Dedifferentiated amniotic fluid mesenchymal stem cell (primary cell): Measurements from ENCODE around the gene ME3.
"Not testable (repeated sequence)": the region's sequence is repeated elsewhere in the genome, so short reads cannot be mapped to it uniquely, and the experiment has no call there.

Experiments
- DNase-seq: peaks from one replicate; pipeline ENCODE4 v3.0.0-alpha.2; 2016; ENCODE audit errors: extremely low spot score

Gene ME3

DNA sequence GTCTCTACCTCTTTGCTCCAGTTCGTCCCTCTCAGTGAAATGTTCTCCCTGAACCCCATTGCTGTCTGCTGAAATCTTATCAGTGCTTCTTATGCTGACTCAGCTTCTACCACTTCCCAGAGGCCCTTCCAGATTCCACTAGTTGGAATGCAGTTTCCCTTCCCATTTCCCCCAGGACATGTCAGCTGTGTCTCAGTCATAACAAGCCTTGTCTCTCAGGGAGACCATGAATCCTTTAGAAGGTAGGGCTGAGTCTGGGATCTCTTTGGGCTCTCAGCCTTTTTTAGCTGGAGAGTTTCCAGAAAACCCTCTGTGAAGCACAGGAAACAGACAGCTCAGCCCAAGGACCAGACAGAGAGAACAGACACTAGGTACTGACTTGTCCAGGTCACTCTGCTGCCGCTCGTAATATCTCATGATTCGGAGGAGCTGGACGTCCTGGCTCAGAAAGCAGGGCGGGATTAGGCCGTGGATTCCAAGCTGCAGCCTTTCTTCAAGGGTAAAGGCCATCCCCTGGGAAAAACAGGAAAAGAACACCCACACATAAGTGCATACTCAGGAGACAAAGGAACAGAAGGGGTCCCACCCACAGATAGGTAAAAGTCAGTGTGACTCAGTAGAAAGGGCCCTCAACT is 113.0 kb downstream of the ME3 start:
- DNase-seq, result peak; percentile 30

GRCh38 chr11:86558841-86559240 is 113.6 kb downstream of the ME3 start:
- no peak for DNase-seq

GRCh38 chr11:86558207-86558606 is 114.2 kb downstream of the ME3 start:
- peak; percentile 17 for DNase-seq

GRCh38 chr11:86555866-86556265 is 116.5 kb downstream of the ME3 start:
- no peak for DNase-seq

DNA sequence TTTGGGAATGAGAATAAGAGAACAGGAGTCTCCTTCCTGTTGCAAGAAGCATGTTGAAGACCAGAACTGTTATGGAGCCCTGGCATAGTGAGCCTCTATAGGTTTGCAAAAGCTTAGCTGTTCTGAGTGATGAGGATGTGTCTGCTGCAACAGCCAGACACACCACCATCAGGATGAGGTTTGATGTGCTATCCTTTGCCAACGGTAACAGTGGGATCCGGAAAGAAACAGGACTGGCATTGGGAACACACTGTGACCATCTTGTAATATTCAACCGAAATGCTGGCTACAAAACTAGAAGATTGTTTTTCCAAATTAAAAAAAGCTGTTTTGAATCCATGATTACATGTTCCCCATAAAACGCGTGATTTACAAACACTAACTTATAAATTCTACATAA is 117.0 kb downstream of the ME3 start:
- no peak for DNase-seq

DNA sequence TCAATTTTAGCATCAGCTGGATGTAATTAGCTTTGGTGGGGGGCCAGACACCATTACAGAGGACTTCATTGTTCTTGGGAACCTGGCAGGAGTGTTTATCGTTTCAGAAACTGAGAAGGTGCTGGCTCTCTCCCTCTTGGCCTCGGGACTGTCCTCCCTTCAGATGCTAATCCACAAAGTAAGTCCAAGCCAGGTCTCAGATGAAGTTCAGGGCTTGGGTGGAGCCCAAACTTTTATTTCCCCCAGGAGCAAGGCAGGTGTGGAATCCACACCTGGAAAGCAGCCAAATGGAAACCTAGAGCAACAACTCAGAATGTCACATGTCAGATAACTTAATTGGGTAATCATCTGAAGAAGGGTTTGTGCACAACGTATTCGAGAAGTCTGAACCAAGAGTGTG is 119.2 kb downstream of the ME3 start:
- DNase-seq, result no peak

GRCh38 chr11:86551288-86552092 is 120.9 kb downstream of the ME3 start:
- peak; percentile 74 for DNase-seq

- no peak for DNase-seq
These were observed 121.7 kb downstream of the ME3 start for GRCh38 chr11:86550757-86551156.

GRCh38 chr11:86548271-86548917 is 124.0 kb downstream of the ME3 start:
- DNase-seq, result peak; percentile 49

DNA sequence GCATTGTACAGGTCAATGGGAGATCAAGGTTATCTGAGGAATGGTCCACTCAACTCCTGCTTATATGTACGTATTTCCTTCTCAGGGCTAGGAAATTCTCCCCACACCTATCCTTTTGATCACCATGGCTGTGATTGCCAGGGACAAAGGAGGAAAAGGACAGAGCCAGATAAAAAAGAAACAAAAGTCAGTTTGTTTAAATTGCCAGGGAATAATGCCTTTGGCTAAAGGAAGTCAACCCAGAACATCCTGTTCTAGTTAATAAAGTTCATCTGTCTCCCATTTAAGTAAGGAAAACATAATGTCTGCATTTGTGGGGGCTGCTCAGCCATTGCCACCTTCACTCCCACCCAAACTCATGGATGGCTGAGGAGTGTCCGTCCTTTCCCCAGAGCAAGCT is 124.7 kb downstream of the ME3 start:
- no peak for DNase-seq

GRCh38 chr11:86541299-86541698 is 131.1 kb downstream of the ME3 start:
- not testable (repeated sequence) for DNase-seq

GRCh38 chr11:86538223-86538548 is 134.2 kb downstream of the ME3 start:
- no peak for DNase-seq

GRCh38 chr11:86537541-86538222 is 134.7 kb downstream of the ME3 start:
- no peak for DNase-seq

GRCh38 chr11:86535773-86536172 is 136.6 kb downstream of the ME3 start:
- DNase-seq, result no peak

DNA sequence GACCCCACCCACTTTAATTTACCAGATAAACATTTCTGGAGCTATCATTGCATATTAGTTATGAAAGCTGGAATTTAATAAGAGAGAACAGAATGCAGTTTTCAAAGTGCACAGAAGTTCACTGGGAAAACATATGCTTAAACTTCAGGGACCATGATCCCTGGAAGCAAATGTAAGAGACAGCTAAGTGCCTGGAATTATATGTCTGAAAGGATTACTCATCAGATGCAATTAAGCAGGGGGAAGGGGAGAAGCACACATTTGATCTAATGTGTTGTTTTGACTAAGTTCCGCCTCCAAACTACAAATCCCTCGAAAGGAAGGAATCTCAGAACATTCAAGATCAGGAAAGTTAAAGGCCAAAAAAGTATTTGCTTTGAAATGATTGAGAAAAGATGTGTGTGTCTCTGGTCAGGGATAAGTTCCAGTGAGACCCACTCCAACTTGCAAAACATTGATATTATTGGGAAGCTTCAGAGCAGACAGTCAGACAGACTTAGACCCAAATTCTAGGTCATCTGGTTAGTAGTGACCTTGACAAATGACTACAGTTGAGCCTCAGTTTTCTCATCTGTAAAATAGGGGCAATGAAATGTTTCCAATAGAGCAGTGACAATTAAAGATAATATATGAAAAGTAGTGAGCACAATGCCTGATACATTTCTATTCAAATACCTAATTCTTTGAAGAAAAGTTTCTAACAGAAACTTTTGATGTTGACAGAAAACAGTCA is 147.6 kb downstream of the ME3 start:
- DNase-seq, result no peak

DNA sequence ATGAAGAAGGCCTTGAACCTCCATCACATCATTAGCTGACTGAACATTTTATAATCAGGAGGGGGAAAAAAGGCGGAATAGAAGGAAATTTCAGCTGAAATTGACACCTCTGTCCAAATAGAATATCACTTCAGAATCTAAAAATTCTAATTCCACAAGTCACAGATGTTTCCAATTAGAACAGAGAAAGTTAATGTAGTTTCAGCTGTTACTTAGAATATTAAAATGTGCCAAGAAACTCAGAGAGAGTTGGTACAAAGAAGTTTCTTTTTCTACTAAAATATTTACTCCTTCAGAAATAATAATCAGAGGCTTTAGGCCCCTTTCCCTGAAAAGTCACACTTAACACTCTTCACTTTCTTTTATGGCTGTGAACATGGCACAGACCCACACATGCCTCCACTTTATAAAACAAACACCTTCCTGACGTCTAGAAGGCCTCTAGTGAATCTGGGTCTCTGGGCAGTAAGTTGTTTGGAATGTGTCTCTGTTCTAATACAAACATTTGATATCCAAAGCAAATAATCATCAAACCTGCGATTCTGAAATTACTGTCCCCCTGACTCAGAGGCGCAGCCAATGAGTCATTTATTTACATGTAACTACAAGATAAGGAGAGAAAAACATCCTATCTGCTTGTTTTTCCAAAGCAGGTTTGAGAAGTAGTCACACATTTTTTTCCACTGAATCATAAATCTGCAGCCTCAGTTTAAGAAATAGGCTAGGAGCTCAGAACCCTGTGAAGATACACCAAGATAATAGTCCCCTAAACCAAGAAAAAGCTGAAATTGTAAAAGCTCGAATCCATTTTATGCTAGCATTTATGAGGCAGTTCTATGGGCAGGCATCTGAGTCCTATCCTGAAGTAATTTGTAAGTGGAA is 148.4 kb downstream of the ME3 start:
- DNase-seq, result peak; percentile 61

- DNase-seq, result not testable (repeated sequence)
These were observed 149.9 kb downstream of the ME3 start for GRCh38 chr11:86522512-86522911.

- DNase-seq, result peak; percentile 86
These were observed 153.1 kb downstream of the ME3 start for GRCh38 chr11:86519064-86519911.

DNA sequence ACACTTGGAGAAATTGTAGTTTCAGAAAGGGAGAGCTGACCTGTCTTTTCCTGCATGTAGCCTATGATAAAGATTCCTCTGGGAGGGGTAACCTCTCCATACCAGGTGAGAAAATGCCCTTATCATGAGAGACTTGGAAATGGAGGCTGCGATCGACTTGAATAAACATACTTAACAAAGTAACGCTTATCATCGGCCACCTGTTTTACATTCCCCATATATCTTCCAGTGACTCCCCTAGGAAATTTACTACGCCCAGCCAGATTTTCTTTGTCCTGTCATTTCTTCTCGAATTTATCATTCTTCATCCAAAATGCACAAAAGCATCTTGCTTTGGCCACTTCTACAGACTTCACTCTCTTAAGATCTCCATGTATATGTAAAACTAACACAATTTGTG is 154.2 kb downstream of the ME3 start:
- no peak for DNase-seq

DNA sequence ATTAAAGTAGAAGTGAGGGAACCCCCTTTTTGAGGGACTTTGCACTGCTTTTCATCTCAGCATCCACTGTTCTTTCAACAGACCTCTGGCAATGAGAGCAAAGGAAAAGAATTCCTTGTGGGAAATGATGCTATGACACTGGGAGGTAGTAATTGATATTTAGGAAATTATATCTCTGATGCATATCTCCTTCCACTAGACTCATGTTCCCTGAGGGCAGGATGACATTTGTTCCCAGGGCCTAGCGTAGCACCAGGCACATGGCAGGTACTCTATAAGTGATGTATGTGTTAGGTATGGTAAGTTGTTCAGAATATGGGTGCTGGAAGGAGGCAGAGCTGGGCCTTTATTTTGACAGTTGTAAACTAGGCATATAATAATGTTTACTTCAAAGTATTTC is 154.9 kb downstream of the ME3 start:
- DNase-seq, result no peak
